Activated CD4-positive, alpha-beta memory T cell treated with anti-CD3 and anti-CD28 coated beads for 36 hours (primary cell): ENCODE measurements around the gene CTNNA2. TPM values are rescaled to one million over a fixed set of nuclear protein-coding genes. Genes with fewer than 3 reads are reported as not detected.
"Not testable (repeated sequence)": the region's sequence is repeated elsewhere in the genome, so short reads cannot be mapped to it uniquely, and the experiment has no call there.

Experiments
- CTCF ChIA-PET: fragments of 350-600 bp; sonication (Branson Sonifier 250); formaldehyde crosslinking; loops from one replicate; lab custom pipeline; 2021; ENCODE audit warnings: antibody characterized with exemption, inconsistent platforms; lab: Charles Lee
- POLR2A ChIA-PET: fragments of 350-600 bp; sonication (Branson Sonifier 250); formaldehyde crosslinking; loops from one replicate; lab custom pipeline; 2021; ENCODE audit warnings: antibody characterized with exemption; lab: Charles Lee
- DNase-seq: peaks from one replicate; pipeline ENCODE4 v3.0.0-alpha.2; 2020
- H3K27ac Mint-ChIP-seq: one replicate; pipeline ENCODE4 v1.8.0; 2021; ENCODE audit warnings: mixed read lengths
- H3K27me3 Mint-ChIP-seq: one replicate; pipeline ENCODE4 v1.8.0; 2021; ENCODE audit warnings: mixed read lengths
- H3K36me3 Mint-ChIP-seq: one replicate; pipeline ENCODE4 v1.8.0; 2021; ENCODE audit warnings: mixed read lengths
- H3K4me1 Mint-ChIP-seq: one replicate; pipeline ENCODE4 v1.8.0; 2021; ENCODE audit warnings: low read depth, mixed read lengths
- H3K4me3 Mint-ChIP-seq: one replicate; pipeline ENCODE4 v1.8.0; 2021; ENCODE audit warnings: mild to moderate bottlenecking, mixed read lengths
- H3K9me3 Mint-ChIP-seq: one replicate; pipeline ENCODE4 v1.8.0; 2021; ENCODE audit warnings: mixed read lengths
- intact Hi-C: fragments of 100-400 bp; cut with micrococcal nuclease; formaldehyde crosslinking; loops from one replicate; pipeline ENCODE4 v1.15.1; 2023
- total RNA-seq, 2 experiments: library from RNA; stranded (reverse); gene quantifications; one replicate each; pipeline ENCODE4 v1.2.3, GENCODE V29; 2021

Gene CTNNA2
- total RNA-seq, 2 experiments from 2014 or later, result not detected

GRCh38 chr2:80016171-80016570 lies 503.3 kb downstream of the CTNNA2 start:
- CTCF ChIA-PET, result interaction anchor here (0.7 kb wide), 1 partner anchor 691 kb away, joined by 3 read pairs; no protein-coding TSS in a partner anchor

GRCh38 chr2:80019571-80020460 lies 507.0 kb downstream of the CTNNA2 start:
- ChIA-PET POLR2A (no interaction called here), CTCF (no interaction called here)
- Mint-ChIP-seq H3K9me3 (no peaks in the 10 kb centered on the region), H3K36me3 (no peaks in the 10 kb centered on the region), H3K27ac (no peak overlapping the region), H3K4me1 (no peaks in the 10 kb centered on the region), H3K4me3 (no peak overlapping the region), H3K27me3 (no peaks in the 10 kb centered on the region)
- intact Hi-C loops, result no loop called here
- no peak for DNase-seq

More at GRCh38 chr2:80016171-80016570, 503.3 kb downstream of the CTNNA2 start:
- DNase-seq, result no peak
- Mint-ChIP-seq H3K27me3 (no peaks in the 10 kb centered on the region), H3K36me3 (no peaks in the 10 kb centered on the region), H3K27ac (no peak overlapping the region), H3K4me3 (no peak overlapping the region), H3K9me3 (peaks cover 3% of the 10 kb centered on the region), H3K4me1 (no peaks in the 10 kb centered on the region)
- intact Hi-C loops, result no loop called here
- POLR2A ChIA-PET, result no interaction called here

- no peaks in the 10 kb centered on the region for H3K4me1 Mint-ChIP-seq
- no peaks in the 10 kb centered on the region for H3K36me3 Mint-ChIP-seq
- ChIA-PET POLR2A (no interaction called here), CTCF (no interaction called here)
- H3K27me3 Mint-ChIP-seq, result no peaks in the 10 kb centered on the region
- peaks cover 2% of the 10 kb centered on the region for H3K9me3 Mint-ChIP-seq
- DNase-seq, result no peak
- no peak overlapping the region for H3K4me3 Mint-ChIP-seq
- H3K27ac Mint-ChIP-seq, result no peak overlapping the region
- intact Hi-C loops, result no loop called here
Observed at GRCh38 chr2:80022018-80022417, 509.2 kb downstream of the CTNNA2 start.

- DNase-seq, result no peak
- H3K27me3 Mint-ChIP-seq, result no peaks in the 10 kb centered on the region
- no peak overlapping the region for H3K4me3 Mint-ChIP-seq
- H3K36me3 Mint-ChIP-seq, result no peaks in the 10 kb centered on the region
- H3K4me1 Mint-ChIP-seq, result no peaks in the 10 kb centered on the region
- H3K27ac Mint-ChIP-seq, result no peak overlapping the region
- ChIA-PET CTCF (no interaction called here), POLR2A (no interaction called here)
- H3K9me3 Mint-ChIP-seq, result peaks cover 6% of the 10 kb centered on the region
- intact Hi-C loops, result no loop called here
Observed at GRCh38 chr2:80026040-80026729, 513.3 kb downstream of the CTNNA2 start.

- DNase-seq, result no peak
- Mint-ChIP-seq H3K27me3 (no peaks in the 10 kb centered on the region), H3K27ac (no peak overlapping the region), H3K36me3 (no peaks in the 10 kb centered on the region), H3K4me1 (no peaks in the 10 kb centered on the region), H3K9me3 (peaks cover 6% of the 10 kb centered on the region), H3K4me3 (no peak overlapping the region)
- intact Hi-C loops, result no loop called here
- CTCF ChIA-PET, result no interaction called here
- POLR2A ChIA-PET, result no interaction called here
Observed at GRCh38 chr2:80028051-80028450, 515.2 kb downstream of the CTNNA2 start.

GRCh38 chr2:80028584-80028983 lies 515.7 kb downstream of the CTNNA2 start:
- Mint-ChIP-seq H3K4me1 (no peaks in the 10 kb centered on the region), H3K27me3 (no peaks in the 10 kb centered on the region), H3K36me3 (no peaks in the 10 kb centered on the region), H3K9me3 (peaks cover 6% of the 10 kb centered on the region), H3K4me3 (no peak overlapping the region), H3K27ac (no peak overlapping the region)
- intact Hi-C loops, result no loop called here
- ChIA-PET CTCF (no interaction called here), POLR2A (no interaction called here)
- no peak for DNase-seq

GRCh38 chr2:80030135-80030534 lies 517.3 kb downstream of the CTNNA2 start:
- intact Hi-C loops, result no loop called here
- Mint-ChIP-seq H3K9me3 (peaks cover 6% of the 10 kb centered on the region), H3K4me3 (no peak overlapping the region), H3K27me3 (no peaks in the 10 kb centered on the region), H3K4me1 (no peaks in the 10 kb centered on the region), H3K27ac (no peak overlapping the region), H3K36me3 (no peaks in the 10 kb centered on the region)
- CTCF ChIA-PET, result no interaction called here
- no peak for DNase-seq
- POLR2A ChIA-PET, result no interaction called here

- H3K27me3 Mint-ChIP-seq, POLR2A ChIA-PET, CTCF ChIA-PET, H3K27ac Mint-ChIP-seq, DNase-seq, H3K4me1 Mint-ChIP-seq, intact Hi-C loops, H3K36me3 Mint-ChIP-seq, H3K9me3 Mint-ChIP-seq, H3K4me3 Mint-ChIP-seq: not testable (repeated sequence)
Observed at GRCh38 chr2:80032684-80033083, 519.8 kb downstream of the CTNNA2 start.

GRCh38 chr2:80035749-80036285 lies 523.0 kb downstream of the CTNNA2 start:
- no peaks in the 10 kb centered on the region for H3K27me3 Mint-ChIP-seq
- POLR2A ChIA-PET, result no interaction called here

GRCh38 chr2:80037310-80037709 lies 524.5 kb downstream of the CTNNA2 start:
- H3K4me3 Mint-ChIP-seq, result no peak overlapping the region
- no peaks in the 10 kb centered on the region for H3K9me3 Mint-ChIP-seq
- H3K36me3 Mint-ChIP-seq, result no peaks in the 10 kb centered on the region
- POLR2A ChIA-PET, result no interaction called here
- no peaks in the 10 kb centered on the region for H3K4me1 Mint-ChIP-seq
- no peaks in the 10 kb centered on the region for H3K27me3 Mint-ChIP-seq
- intact Hi-C loops, result no loop called here
- CTCF ChIA-PET, result no interaction called here
- no peak overlapping the region for H3K27ac Mint-ChIP-seq
- no peak for DNase-seq

More at GRCh38 chr2:80035749-80036285, 523.0 kb downstream of the CTNNA2 start:
- Mint-ChIP-seq H3K4me3 (no peak overlapping the region), H3K4me1 (no peaks in the 10 kb centered on the region), H3K36me3 (no peaks in the 10 kb centered on the region), H3K27ac (no peak overlapping the region), H3K9me3 (no peaks in the 10 kb centered on the region)
- CTCF ChIA-PET, result no interaction called here
- intact Hi-C loops, result no loop called here
- no peak for DNase-seq

- no peak for DNase-seq
- H3K27me3 Mint-ChIP-seq, result no peaks in the 10 kb centered on the region
- no peaks in the 10 kb centered on the region for H3K4me1 Mint-ChIP-seq
- ChIA-PET CTCF (no interaction called here), POLR2A (no interaction called here)
- intact Hi-C loops, result no loop called here
- H3K4me3 Mint-ChIP-seq, result no peak overlapping the region
- no peaks in the 10 kb centered on the region for H3K36me3 Mint-ChIP-seq
- no peaks in the 10 kb centered on the region for H3K9me3 Mint-ChIP-seq
- H3K27ac Mint-ChIP-seq, result no peak overlapping the region
Observed at GRCh38 chr2:80040226-80040625, 527.4 kb downstream of the CTNNA2 start.

- Mint-ChIP-seq H3K9me3 (no peaks in the 10 kb centered on the region), H3K4me1 (no peaks in the 10 kb centered on the region), H3K4me3 (no peak overlapping the region), H3K27me3 (no peaks in the 10 kb centered on the region), H3K36me3 (no peaks in the 10 kb centered on the region), H3K27ac (no peak overlapping the region)
- CTCF ChIA-PET, result no interaction called here
- POLR2A ChIA-PET, result no interaction called here
- intact Hi-C loops, result no loop called here
- DNase-seq, result no peak
Observed at GRCh38 chr2:80042635-80043034, 529.8 kb downstream of the CTNNA2 start.
